Peyer's patch (tissue), 4 donors: ENCODE results near the gene RPLP2. TPM values are rescaled to one million over a fixed set of nuclear protein-coding genes. Genes with fewer than 3 reads are reported as not detected.

Source experiments
- DNase-seq, 3 donors: peaks; one replicate each; pipeline ENCODE4 v3.0.0-alpha.2; 2017 to 2019
- H3K27ac ChIP-seq, 4 donors: fragments of 200-600 bp; sonication (generic); one replicate each; pipeline ENCODE4 v1.5.1; 2016 to 2019
- H3K27me3 ChIP-seq, 2 donors: fragments of 200-600 bp; sonication (generic); one replicate each; pipeline ENCODE4 v1.5.1; 2019
- H3K36me3 ChIP-seq, 3 donors: fragments of 200-600 bp; sonication (generic); one replicate each; pipeline ENCODE4 v1.5.1; 2016 to 2019
- H3K4me1 ChIP-seq, 4 donors: fragments of 200-600 bp; sonication (generic); one replicate each; pipeline ENCODE4 v1.5.1; 2016 to 2019
- H3K4me3 ChIP-seq, 4 donors: fragments of 200-600 bp; sonication (generic); 1 replicate in 3 of 4; 2 replicates in 1 of 4; pipeline ENCODE4 v1.5.1; 2016 to 2019; ENCODE audit warnings: mild to moderate bottlenecking in 1 of 4
- H3K9me3 ChIP-seq, 4 donors: fragments of 200-600 bp; sonication (generic); one replicate each; pipeline ENCODE4 v1.5.1; 2016 to 2019; ENCODE audit warnings: mild to moderate bottlenecking in 1 of 4
- POLR2A ChIP-seq, 2 donors: fragments of 450-650 bp; IDR thresholded peaks; one replicate each; pipeline ENCODE4 v1.5.1; 2017; ENCODE audit warnings: antibody characterized with exemption in 2 of 2, mild to moderate bottlenecking in 2 of 2, moderate library complexity in 2 of 2
- total RNA-seq, 4 donors: library from RNA; depleted of rRNA; stranded (reverse); fragments of >200 nt; gene quantifications; one replicate each; pipeline ENCODE4 v1.1.0, GENCODE V29; 2016
- TF ChIP-seq, protein P1 (sequence below), 6 experiments: fragments of 450-650 bp in 4 of 6; fragments of 200-600 bp in 2 of 6; sonication (generic) in 1 of 6; IDR thresholded peaks; one replicate each; pipeline ENCODE4 v1.5.1; 2017 to 2019; ENCODE audit warnings: antibody characterized with exemption in 6 of 6, mild to moderate bottlenecking in 3 of 6, moderate library complexity in 1 of 6

RPLP2 gene
- total RNA-seq, 4 donors from 2014 or later = 261 to 1,717 (median 510) TPM

DNA sequence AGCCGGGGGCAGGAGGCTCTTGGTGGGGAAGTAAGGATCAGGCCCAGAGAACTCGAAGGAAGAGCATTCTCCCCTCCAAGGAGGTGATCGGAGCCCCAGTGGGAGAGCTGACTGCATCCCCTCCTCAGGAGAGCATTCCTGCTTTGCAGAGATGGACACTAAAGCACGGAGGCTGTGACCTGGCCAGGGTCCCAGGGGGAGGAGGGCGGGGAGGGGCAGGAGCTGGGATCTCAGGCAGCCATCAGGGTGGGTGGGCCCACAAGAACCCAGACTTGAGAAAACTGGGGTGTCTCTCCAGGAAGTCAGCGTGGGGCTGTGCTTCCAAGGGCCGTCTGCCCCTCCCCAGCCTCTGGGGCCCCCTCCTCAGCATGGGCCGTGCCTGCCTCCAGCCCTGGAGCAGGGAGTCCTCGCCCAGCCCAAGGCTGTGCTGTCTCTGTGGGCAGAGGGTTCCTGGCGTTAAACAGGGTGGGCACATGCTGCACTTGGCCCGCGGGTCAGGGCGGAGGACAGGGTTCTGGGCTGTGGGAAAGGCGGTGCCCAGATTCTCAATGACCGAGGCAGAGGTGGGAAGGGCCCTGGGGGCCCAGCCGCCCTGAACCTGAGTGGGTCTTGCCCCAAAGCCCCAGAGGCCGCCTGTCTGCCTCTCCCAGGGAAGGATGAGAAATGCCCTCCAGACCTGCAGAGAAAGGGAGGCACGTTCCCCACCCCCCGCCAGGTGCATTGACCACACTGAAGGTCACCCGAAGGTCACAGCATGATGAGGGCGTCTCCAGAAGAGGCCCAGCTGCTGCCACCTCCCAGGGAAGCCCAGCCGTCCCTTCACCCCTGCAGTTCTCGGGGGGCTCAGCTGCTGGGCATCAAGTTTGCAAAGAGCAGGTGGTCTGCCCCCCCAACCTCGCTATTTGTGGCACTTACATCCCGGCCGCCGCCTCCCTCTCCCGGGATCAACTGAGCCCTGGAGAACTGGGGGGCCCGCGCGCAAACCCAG is 20.5 kb upstream of the RPLP2 start:
- TF ChIP-seq, protein P1, sequence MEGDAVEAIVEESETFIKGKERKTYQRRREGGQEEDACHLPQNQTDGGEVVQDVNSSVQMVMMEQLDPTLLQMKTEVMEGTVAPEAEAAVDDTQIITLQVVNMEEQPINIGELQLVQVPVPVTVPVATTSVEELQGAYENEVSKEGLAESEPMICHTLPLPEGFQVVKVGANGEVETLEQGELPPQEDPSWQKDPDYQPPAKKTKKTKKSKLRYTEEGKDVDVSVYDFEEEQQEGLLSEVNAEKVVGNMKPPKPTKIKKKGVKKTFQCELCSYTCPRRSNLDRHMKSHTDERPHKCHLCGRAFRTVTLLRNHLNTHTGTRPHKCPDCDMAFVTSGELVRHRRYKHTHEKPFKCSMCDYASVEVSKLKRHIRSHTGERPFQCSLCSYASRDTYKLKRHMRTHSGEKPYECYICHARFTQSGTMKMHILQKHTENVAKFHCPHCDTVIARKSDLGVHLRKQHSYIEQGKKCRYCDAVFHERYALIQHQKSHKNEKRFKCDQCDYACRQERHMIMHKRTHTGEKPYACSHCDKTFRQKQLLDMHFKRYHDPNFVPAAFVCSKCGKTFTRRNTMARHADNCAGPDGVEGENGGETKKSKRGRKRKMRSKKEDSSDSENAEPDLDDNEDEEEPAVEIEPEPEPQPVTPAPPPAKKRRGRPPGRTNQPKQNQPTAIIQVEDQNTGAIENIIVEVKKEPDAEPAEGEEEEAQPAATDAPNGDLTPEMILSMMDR (IDR thresholded peaks at IDR 0.05) = no peak

DNA sequence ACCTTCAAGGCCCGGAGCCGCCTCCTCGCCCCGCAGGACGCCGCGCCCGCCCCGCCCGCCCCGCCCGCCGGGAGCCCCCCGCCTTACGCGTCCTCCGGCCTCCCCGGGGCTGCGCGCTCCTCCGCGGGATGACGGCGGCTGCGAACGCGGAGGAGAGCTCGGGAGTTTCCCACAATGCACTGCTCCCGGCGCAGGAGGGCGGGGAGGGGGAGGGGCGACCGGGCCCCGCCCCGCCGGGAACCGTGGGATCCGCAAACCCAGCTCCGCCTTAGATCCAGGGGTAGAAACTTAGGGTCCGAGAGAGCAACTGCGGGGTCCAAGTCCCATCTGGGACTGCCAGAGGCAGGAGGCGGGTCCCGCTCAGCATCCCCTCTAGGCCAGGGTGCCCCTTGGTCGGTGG is 19.8 kb upstream of the RPLP2 start, which contains the start of gene CEND1:
Gene CEND1 (minus strand): TSS at position 148 of the 400 bp plus-strand sequence. CDS start 1,514 bp downstream, outside the sequence.
- peak within 1 kb of the TSS in 2 of 4 donors; percentile 7 to 31 for H3K4me3 ChIP-seq
- TF ChIP-seq, protein P1 (IDR thresholded peaks at IDR 0.05) = no peak
- no peak for TF ChIP-seq POLR2A (IDR thresholded peaks at IDR 0.05)
- H3K27ac ChIP-seq = no peak within 1 kb of the TSS
- peaks cover 0 to 16% (median 7%) of the 10 kb centered on the region in 4 donors for H3K4me1 ChIP-seq
- peaks cover 0 to 21% (median 0%) of the 10 kb centered on the region in 3 donors for H3K36me3 ChIP-seq
- no peak for DNase-seq
- no peaks in the 10 kb centered on the region for H3K9me3 ChIP-seq
- H3K27me3 ChIP-seq = peaks cover 0 to 8% of the 10 kb centered on the region in 2 donors

More for the DNA sequence above, 20.5 kb upstream of the RPLP2 start:
- peak overlapping the region in 2 of 4 donors; percentile 7 to 31 for H3K4me3 ChIP-seq
- DNase-seq = no peak
- H3K27me3 ChIP-seq = peaks cover 0 to 8% of the 10 kb centered on the region in 2 donors
- H3K9me3 ChIP-seq = no peaks in the 10 kb centered on the region
- H3K4me1 ChIP-seq = peaks cover 0 to 9% (median 4%) of the 10 kb centered on the region in 4 donors
- no peak overlapping the region for H3K27ac ChIP-seq
- H3K36me3 ChIP-seq = peaks cover 0 to 21% (median 0%) of the 10 kb centered on the region in 3 donors

DNA sequence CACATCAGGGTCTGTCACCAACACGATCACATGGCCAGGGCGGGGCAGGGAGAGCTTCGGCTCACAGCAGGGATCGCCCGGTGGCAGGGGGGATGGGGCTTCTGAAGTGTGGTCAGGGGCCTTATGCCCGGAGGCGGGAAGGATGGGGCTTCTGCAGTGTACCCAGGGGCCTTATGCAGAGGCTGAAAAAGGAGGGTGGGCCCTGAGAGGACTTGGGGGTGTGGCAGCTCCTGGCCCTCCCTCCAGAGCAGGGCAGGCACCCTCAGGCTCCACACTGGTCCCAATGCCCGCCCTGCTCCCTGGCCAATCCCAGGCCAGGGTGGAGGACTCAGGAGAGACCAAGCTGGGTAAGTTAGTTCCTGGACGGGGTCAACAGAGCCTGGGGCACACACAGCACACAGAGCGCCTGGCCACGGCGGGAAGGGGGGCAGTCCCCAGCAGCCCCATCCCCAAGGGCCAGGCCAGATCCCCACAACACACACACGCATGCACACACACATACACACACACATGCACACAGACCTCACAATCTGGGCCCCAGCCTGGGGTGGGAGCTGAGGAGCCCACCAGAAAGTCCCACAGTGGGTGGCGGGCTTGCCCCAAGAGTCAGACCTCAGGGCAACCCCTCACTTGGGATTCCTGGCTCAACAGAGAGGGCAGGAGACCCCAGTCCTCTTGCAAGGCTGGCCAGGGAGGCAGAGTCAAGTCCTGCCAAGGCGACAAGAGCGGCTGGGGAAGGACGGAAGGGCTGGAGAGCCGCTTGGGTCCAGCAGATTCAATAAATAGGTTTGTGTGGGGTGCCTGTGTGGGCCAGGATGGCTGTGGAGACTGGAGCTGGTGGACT is 18.8 kb upstream of the RPLP2 start:
- peaks cover 0 to 21% (median 0%) of the 10 kb centered on the region in 3 donors for H3K36me3 ChIP-seq
- DNase-seq = no peak
- H3K9me3 ChIP-seq = no peaks in the 10 kb centered on the region
- peaks cover 0 to 26% (median 17%) of the 10 kb centered on the region in 4 donors for H3K4me1 ChIP-seq
- H3K27me3 ChIP-seq = peaks cover 0 to 8% of the 10 kb centered on the region in 2 donors
- TF ChIP-seq, protein P1 (IDR thresholded peaks at IDR 0.05) = no peak
- no peak for TF ChIP-seq POLR2A (IDR thresholded peaks at IDR 0.05)
- no peak overlapping the region for H3K27ac ChIP-seq
- H3K4me3 ChIP-seq = no peak overlapping the region

DNA sequence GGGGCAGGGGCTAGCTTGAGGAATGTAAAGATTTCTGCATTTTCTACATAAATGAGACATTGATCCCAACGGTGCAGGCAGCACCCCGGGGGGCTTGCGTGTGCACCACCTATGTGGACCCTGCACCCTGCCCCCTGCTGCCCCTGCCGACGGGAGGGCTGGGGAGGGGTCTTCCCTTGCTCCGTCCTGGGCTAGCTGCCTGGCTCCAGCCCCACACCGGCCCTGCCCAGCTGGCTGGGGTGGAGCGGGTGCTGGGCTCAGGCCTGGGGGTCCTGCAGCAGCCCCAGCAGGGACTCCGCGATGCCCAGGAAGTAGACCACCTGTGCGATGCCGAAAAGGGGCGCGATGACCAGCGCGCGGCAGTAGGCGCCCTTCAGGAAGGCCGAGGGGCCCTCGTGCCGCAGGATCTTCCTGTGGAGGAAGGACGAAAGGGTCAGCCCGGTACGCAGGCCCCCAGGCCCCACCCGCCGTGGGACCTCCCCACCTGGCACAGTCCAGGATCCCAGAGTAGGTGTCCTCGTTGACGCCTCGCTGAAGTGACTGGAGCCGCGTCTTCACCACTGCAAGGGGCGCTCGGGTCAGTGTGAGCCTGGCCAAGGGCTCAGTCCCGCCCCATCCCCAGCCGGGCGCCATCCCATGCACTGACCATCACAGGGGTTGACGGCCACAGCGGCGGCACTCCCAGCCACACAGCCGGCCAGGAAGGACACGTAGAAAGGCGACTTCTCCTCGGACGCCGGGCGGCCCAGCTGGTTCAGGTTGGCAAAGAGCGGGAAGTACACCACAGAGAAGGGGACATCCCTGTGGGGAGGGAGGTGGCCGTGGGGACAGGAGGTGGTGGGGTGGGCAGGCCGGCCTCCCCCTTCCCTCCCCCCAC is 17.9 kb upstream of the RPLP2 start:
- TF ChIP-seq, protein P1 (IDR thresholded peaks at IDR 0.05) = no peak
- no peak for TF ChIP-seq POLR2A (IDR thresholded peaks at IDR 0.05)
- Histone ChIP-seq H3K36me3 (peaks cover 0 to 21% (median 0%) of the 10 kb centered on the region in 3 donors), H3K4me3 (no peak overlapping the region), H3K27ac (no peak overlapping the region), H3K9me3 (no peaks in the 10 kb centered on the region), H3K27me3 (peaks cover 0 to 8% of the 10 kb centered on the region in 2 donors), H3K4me1 (peaks cover 2 to 34% (median 24%) of the 10 kb centered on the region in 4 donors)
- DNase-seq = no peak
